ENCODE measurements around the gene VPS51. TPM values are rescaled to one million over a fixed set of nuclear protein-coding genes. Genes with fewer than 3 reads are reported as not detected.

The VPS51 gene
- total and polyA plus RNA-seq, 11 donors: 78.4 to 165 (median 101) TPM

- 59 to 71% (median 65%) methylated on average over 3 to 4 of the region's 4 CpGs for WGBS, 4 donors
- Histone ChIP-seq H3K4me3 (no peak overlapping the region), H3K27me3 (no peaks in the 10 kb centered on the region), H3K9me3 (no peaks in the 10 kb centered on the region), H3K36me3 (no peaks in the 10 kb centered on the region), H3K4me1 (no peaks in the 10 kb centered on the region), H3K27ac (no peak overlapping the region)
- DNase-seq (no peak), ATAC-seq (no peak)
- no peak for TF ChIP-seq POLR2A (IDR thresholded peaks at IDR 0.05)
- TF ChIP-seq CTCF (IDR thresholded peaks at IDR 0.05): no peak
- intact Hi-C loops (cut with DNase I): no loop called here
Observed at GRCh38 chr11:65071907-65072630, 23.9 kb upstream of the VPS51 start.

GRCh38 chr11:65072631-65072966 lies 23.4 kb upstream of the VPS51 start:
- no peaks in the 10 kb centered on the region for H3K4me1 ChIP-seq
- H3K36me3 ChIP-seq: no peaks in the 10 kb centered on the region
- no peaks in the 10 kb centered on the region for H3K27me3 ChIP-seq
- no peak for DNase-seq
- 65 to 80% (median 67%) methylated on average over 1 of the region's 1 CpG for WGBS, 4 donors
- TF ChIP-seq CTCF (IDR thresholded peaks at IDR 0.05) (no peak), POLR2A (IDR thresholded peaks at IDR 0.05) (no peak)
- H3K9me3 ChIP-seq: no peaks in the 10 kb centered on the region
- no peak overlapping the region for H3K4me3 ChIP-seq
- H3K27ac ChIP-seq: no peak overlapping the region
- ATAC-seq: no peak
- intact Hi-C loops (cut with DNase I): no loop called here

GRCh38 chr11:65077451-65077850 lies 18.6 kb upstream of the VPS51 start:
- peak overlapping the region in 1 of 12 donors; percentile 22 for H3K27ac ChIP-seq
- DNase-seq (no peak), ATAC-seq (no peak)
- TF ChIP-seq CTCF (IDR thresholded peaks at IDR 0.05) (no peak), POLR2A (IDR thresholded peaks at IDR 0.05) (no peak)
- no peak overlapping the region for H3K4me3 ChIP-seq
- no peaks in the 10 kb centered on the region for H3K36me3 ChIP-seq
- no peaks in the 10 kb centered on the region for H3K4me1 ChIP-seq
- H3K27me3 ChIP-seq: no peaks in the 10 kb centered on the region
- H3K9me3 ChIP-seq: no peaks in the 10 kb centered on the region
- intact Hi-C loops (cut with DNase I): no loop called here
- WGBS, 4 donors: 71 to 87% (median 78%) methylated on average over 4 of the region's 4 CpGs

- no peaks in the 10 kb centered on the region for H3K36me3 ChIP-seq
- H3K4me1 ChIP-seq: peaks cover 0 to 6% (median under 1%) of the 10 kb centered on the region in 12 donors
- no peak overlapping the region for H3K4me3 ChIP-seq
- TF ChIP-seq CTCF (IDR thresholded peaks at IDR 0.05): peak; percentile 26 to 63 (median 42)
- no peak for TF ChIP-seq POLR2A (IDR thresholded peaks at IDR 0.05)
- H3K27me3 ChIP-seq: no peaks in the 10 kb centered on the region
- peak overlapping the region in 1 of 12 donors; percentile 22 for H3K27ac ChIP-seq
- intact Hi-C loops (cut with DNase I): no loop called here
- no peak for DNase-seq
- H3K9me3 ChIP-seq: no peaks in the 10 kb centered on the region
- WGBS, 4 donors: 64 to 78% (median 68%) methylated on average over 2 to 3 of the region's 3 CpGs
- peak in 3 of 4 donors; percentile 58 to 65 (median 65) for ATAC-seq
Observed at GRCh38 chr11:65078151-65078550, 17.9 kb upstream of the VPS51 start.
